Activated CD4-positive, alpha-beta T cell treated with anti-CD3 and anti-CD28 coated beads, Interleukin-2, Interleukin-4, amounts not matched to agents 100 ng/mL and 50 ng/mL, durations not matched to agents 16 hours and 8 hours (primary cell): Measurements from ENCODE around the gene RANBP17.
"Not testable (repeated sequence)": the region's sequence is repeated elsewhere in the genome, so short reads cannot be mapped to it uniquely, and the experiment has no call there.

ENCODE experiments used
- DNase-seq: peaks from one replicate; pipeline ENCODE4 v3.0.0-alpha.2; 2020; ENCODE audit warnings: low spot score

Gene RANBP17

DNA sequence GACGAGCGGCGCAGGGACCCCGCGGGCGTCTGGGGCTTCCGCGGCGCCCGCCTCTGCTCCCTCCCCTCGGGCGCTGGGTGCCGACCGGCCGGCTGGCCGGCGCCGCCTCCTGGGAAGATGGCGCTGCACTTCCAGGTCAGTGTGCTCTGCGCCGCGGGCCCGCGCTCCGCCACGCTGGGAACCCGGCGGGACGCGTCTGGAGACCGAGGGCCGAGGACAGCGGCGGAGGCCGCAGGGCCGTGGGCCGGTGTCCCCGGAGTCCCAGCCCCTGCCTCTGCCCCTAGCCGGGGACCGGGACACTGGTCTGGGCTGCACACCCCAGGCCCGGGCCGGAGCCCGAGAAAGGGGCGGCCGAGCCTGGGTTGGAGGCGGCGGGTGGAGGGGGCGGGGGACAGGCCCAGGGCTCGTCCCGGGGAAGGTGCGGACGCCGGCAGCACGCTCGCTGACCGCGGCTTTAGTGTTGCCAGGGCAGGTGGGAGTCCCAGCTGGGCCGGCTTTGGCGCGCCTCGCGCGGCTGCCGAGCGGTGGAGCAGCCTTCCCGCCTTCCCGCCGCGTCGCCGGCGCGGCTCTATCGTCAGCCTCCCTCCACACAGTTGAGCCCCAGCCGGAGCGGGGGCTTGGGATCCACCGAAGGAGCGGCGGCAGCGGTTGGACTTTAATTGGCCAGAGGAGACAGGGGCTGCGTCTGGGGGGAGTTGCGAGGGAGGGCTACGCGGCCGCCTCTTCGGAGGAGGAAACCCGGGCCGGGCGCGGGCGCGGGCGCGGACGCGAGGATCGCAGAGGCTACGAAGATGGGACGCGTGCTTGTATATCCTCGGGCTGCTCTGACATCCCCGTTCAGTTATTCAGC, at the start of gene RANBP17:
RANBP17 (plus strand) TSS at position 102 of the 850 bp plus-strand sequence.
- DNase-seq = no peak

DNA sequence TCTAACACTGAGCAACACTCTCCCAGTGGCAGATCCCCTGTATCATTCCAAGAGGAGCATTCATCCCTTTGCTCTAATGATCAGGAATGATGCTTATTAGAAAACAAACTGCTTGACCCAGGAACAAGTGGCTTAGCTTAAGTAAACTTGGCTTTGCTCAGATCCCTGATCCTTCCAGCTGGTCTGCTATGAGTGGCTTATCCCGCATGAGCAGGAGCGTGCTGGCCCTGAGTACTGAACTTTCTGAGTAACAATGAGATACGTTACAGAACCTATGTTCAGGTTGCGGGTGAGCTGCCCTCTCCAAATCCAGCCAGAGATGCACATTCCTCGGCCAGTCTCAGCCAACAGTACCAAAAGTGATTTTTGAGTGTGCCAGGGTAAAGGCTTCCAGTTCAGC, 48.6 kb upstream of the RANBP17 start:
- DNase-seq = no peak

DNA sequence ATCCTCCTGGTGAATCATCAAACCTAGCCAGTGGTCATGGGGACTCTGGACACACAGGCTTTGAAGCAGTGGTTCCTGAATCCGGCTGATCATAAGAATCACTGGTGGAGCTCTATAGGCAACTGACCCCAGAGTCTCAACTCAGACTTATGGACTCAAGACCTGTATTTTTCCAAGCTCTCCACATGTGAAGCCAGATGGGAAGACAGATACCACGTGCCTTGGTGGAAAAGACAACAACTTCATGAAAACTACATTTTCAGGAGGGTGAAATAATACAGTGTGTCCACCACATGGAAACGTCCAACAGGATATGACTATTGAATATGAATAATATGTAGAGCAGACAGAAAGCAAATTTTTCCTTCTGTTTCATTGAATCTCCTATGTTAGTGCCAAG, 44.6 kb upstream of the RANBP17 start:
- no peak for DNase-seq

DNA sequence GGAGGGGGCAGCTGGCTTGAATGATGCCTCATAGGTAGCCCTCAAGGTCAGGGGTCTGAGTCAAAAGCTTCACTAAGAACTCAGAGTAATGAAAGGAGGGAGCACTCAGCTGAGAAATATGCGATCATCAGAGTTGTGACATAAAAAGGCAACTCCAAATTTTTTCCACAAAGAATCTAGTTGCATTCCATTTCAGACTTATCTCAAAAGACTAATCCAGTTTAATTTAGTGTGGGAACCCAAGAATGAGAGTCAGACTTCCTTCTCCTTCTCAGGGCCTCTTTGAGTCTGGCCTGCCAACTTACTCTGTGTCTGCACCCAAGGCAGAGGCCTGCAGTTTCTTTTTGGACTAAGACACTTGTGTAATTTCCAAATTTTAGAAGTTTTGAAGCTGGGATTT, 43.6 kb upstream of the RANBP17 start:
- DNase-seq = no peak

DNA sequence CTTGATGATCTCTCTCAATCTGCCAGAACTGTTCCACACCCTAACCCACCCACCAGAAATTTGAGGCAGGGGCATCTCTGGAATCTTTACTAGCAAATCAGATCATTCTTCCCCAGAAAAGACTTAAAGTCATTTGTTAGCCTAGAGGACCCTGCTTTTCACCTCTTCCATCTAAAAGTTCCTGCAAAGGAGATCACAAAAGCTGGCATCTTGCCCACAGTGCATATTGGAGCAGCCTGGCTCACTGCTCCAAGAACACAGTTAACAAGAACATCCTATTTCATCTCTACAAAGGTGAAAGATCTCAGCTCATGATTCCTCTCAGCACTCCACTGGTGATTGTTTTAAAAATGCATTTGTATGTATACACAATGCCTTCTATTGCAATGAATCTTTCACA, 42.0 kb upstream of the RANBP17 start:
- DNase-seq = no peak

DNA sequence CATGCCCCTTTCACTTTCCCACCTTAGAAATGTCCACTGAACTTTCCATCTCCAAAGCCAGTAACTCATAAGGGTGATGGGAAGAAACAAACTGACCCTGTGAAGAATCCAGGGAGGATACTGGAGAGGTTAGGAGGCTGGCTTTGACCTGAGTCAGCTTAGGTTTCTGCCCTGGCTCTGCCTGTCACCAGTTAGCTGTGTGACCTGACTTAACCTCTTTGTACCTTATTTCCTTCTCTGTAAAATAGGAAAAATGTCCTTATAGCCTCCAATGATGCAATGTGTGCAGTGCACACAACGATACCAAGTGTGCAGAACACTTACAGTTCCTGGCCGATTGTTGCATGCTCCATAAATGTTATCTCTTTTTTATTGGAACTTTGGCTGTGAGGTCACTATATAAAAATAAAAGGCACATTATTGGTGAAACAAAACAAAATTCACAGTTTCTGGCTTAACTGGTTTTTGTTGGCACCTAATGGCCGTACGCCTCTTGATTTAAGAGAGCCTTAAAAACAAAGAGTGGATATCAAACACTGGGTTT, 40.5 kb upstream of the RANBP17 start:
- no peak for DNase-seq

DNA sequence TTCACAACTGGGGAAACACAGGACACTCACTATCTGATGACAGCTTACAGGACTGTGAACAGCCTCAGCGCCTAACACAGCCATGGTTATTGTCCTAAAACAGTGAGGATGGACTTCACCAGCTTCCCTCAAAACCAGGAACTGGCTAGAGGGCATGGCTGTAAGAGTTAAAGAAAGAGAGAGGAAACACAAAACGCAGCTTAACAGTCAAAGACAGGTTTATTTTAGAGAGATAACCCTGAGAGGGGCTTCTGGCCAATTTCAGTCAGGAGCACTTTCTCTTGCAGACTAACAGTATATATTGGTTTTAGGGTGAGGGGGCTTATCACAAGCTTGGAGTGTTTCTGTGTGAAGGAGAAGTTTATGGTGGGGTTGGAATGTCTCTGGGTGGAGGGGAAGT, 35.7 kb upstream of the RANBP17 start:
- no peak for DNase-seq

DNA sequence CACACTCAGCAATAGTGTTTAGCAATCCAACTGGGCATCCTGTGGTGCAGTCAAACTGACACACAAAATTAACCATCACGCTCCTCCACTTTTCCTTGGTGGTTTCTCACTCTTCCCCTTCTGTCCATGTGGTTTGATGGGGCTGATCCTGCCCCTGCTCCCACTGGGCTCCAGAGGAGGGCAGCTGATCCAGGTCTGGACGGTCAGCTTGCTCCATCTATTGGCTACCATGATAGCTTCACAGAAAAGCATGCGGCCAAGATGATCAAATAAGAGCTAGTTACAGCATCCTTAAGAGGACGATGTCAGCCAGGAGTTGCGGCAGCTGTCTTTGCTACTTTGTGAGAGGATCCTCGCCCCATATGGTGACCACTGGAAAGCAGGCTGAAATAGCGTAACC, 29.6 kb upstream of the RANBP17 start:
- no peak for DNase-seq

DNA sequence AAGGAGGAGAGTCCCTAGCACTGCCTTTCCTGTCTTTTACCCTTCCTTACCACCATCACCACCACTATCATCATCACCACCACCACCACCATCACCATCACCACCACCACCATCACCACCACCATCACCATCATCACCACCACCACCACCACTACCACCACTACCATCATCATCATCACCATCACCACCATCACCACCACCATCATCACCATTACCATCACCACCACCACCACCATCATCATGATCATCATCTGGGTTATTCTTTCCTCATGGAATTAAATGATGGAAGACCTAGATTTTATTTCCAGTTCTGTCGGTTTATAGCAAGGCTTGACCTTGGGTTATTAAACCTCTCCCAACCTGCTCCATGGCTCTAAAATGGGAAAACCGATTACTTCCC, 27.8 kb upstream of the RANBP17 start:
- not testable (repeated sequence) for DNase-seq

DNA sequence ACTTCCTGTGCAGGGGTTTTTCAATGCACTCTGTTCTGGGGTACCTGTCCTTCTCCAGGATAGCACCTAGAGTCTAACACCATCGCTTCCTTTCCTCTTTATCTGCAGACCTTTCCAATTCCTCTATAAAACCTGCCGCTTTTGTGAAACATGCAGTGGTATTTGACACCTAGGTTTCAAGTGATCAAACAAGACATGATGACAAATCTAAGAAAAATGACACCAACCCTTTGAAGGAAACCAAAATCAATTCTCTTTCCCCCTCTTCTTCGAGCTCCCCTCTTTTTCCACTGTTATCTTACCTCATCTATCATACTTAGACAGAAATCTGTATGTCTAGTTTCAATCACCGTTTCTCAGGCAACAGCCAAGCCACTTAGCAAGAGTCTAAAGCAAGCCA, 25.6 kb upstream of the RANBP17 start:
- no peak for DNase-seq

DNA sequence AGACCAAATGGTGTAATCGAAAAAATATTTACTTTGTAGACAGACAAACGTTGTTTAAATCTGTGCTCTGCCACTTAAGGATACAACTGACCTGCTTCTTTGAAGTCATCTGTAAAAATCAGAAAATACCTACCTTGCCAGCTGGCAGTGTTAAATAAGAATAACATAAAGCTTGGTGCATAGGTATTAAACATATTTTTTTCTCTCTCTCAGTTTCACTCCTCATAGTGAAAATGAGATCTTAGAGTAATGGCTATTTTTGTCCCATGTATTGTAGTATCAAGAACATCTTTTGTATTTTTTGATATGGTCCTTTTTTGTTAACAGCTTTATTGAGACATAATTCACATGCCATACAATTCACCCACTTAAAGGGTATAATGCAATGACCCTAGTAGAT, 17.9 kb upstream of the RANBP17 start:
- DNase-seq = no peak

DNA sequence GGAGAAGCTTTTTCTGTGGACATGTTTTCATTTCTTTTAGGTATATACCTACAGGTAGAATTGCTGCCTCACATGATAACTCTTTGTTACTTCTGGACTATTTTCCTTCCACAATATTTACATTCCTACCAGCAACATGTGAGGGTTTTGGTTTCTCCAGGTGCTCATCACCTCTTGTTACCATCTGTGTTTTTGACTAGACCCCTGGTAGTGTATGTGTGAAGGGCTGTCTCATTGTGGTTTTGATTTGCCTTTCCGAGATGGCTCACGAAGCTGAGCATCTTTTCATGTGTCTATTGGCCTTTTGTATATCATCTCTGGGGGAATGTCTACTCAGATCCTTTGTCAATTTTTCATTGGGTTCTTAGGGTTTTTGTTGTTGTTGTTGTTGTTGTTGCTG, 17.2 kb upstream of the RANBP17 start:
- DNase-seq = no peak

DNA sequence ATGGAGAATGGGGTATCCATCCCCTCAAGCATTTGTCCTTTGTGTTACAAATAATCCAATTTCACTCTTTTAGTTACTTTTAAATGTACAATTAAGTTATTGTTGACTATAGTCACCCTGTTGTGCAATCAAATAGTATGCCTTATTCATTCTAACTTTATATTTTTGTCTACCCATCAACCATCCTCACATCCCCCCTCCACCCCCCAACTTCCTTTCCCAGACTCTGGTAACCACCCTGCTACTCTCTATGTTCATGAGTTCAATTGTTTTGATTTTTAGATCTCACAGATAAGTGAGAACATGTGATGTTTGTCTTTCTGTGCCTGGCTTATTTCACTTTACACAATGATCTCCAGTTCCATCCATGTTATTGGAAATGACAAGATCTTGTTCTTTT, 15.4 kb upstream of the RANBP17 start:
- DNase-seq = no peak

DNA sequence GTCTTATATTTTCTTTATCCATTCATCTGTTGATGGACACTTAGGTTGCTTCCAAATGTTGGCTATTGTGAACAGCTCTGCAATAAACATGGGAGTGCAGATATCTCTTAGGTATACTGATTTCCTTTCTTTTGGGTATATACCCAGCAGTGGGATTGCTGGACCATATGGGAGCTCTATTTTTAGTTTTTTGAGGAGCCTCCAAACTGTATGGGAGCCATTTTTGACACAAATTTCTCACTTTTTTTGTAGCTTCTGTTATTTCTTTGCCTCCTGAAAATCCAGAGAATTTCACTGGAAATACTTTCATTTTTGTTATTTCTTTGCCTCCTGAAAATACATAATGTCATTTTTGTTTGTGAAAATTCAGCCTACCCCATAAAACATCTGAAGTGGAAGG, 15.0 kb upstream of the RANBP17 start:
- DNase-seq = no peak

DNA sequence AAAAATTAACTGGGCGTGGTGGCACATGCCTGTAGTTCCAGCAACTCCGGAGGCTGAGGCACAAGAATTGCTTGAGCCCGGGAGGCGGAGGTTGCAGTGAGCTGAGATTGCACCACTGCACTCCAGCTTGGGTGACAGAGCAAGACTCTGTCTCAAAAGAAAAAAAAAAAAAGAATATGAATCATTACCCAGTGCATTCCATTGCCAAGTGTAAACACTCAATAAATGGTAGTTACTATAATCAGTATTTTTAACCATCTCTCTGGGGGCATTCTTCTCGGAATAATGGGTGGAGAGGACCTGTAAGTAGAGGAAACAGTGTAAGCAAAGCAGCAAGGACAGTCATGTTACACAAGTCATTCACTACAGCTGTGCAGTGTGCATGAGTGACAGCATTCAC, 13.8 kb upstream of the RANBP17 start:
- DNase-seq = no peak

DNA sequence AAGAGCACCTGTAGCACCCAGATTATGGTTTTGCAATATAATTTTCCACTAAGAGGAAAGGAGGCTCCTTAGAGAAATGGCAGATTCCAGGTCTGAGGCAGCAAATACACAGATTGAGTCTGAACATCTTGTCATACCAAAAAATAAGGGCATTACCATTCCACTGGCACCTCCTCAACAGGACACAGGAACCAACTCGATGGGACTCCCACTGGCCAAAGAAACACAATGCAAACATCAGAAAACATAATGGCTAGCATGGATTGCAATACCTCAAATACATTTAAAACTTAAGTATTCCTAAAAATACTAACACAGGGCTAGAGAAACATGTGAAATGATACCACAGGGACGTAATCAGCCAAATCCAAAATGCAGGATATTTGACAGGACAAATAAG, 12.4 kb upstream of the RANBP17 start:
- DNase-seq = no peak

DNA sequence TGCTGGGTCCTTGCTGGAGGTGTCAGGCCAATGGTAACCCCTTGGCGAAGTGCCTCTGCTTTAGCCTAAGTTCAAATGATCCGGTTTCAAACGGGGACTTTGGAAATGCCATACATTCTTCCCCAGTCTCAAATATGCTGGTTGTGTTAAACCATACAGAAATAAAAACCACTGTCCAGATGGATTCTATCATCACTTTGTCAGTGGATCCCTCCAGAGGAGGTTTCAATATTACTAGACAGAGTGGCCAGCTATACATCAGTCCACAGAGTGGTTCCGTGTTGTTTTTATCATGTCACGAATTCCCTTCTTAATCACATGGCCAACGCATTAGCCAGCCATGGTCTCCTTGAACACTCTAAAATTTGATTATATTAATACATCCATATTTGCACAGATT, 7.3 kb upstream of the RANBP17 start:
- no peak for DNase-seq

DNA sequence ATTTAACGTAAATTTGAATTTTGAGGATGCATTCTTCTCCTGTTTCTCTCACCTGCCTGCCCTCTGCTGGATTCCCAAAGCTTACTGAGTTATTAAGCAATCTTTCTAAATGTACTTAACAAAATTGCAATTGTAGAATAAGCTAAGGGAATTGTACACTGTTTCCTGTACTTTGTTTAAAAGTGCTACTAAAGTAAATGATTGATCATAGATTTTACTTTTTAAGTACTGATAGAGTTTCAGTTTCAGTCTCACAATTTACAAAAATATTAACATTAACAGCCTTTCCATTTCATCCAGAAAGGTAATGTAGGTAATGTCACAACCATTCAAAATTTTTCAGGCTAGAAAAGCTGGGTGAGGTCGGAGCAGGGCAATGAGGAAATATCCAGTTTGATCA, 4.8 kb upstream of the RANBP17 start:
- no peak for DNase-seq

DNA sequence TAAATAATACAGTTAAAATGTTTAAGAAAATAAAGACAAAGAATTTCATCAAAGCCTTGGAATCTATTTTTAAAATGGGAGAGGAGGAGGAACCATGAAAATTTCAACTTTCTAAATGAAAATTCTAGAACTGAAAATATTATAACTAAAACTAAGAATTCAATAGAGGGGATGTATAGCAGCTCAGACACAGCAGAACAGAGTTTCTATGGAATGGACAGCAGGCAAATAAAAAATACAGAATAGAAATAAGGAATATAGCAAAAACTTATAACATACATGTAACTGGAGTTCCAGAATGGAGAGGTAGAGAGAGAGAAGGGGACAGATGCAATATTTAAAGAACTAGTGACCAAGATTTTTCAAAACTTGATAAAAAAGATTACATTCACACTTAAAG, 1.4 kb upstream of the RANBP17 start:
- DNase-seq = no peak

DNA sequence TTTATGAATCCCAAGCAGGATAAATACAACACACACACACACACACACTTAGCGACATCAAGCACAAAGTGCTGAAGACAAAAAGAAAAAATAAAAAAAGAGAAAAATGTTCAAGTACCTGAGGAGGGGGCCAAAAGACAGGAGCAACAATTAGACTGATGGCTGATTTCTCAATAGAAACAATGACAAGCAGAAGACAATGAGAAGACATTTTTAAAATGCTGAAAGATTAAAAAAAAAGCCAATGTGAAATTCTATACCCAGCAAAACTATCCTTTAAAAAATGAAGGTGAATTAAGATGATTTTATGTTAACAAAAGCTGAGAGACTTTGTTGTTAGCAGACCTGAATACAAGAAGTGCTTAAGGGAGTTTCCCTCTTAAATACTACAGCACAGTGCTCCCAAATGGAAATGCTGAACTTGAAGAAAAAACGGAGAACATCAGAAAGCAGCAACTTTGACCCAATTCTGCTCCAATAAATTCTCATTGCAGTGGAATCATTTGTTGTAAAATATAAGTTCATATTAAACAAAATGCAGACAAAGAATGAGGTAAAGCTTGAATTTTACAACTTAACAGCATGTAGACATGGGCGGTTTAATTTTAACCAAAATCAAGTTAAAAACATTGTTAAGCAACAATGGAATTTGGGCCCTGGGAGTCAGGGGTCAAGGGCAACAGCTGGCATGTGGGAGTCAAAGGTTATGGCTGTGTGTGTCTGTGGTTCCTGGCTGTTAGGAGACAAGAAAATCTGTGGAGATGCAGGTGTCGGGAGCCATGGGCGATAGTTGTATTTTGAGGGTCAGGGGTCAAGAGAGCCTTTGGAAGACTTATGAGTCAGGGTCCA, 776 bp upstream of the RANBP17 start:
- no peak for DNase-seq

DNA sequence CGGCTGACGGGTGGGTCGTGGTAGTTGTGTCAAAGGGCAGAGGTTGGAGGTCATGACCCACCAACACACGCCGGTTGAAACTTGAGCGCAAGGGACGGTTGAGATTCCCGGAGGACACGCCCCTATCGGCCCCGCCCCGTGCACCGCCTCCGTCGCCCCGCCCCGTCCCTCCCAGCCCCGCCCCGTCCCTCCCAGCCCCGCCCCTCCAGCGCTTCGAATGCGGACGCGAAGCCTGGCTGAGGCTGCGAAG, 226 bp upstream of the RANBP17 start:
- no peak for DNase-seq

DNA sequence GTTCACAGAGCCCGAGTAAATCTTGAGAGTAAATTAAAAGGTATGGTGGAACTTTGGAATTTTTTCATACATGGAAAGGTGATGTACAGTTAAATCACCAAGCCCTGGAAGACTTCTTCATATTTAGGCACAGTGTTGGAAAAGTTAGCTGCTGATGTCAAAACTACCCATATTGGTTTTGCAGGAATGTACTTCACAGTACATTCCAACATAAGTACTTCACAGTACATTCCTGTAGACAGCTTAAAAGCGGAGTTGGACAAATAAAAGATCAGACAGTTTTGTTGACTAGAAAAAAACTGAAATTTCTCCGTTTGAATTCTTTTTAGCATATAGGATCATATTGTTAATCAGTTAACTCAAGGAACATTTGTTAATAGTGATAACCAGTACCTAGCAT, 1.8 kb downstream of the RANBP17 start:
- no peak for DNase-seq

DNA sequence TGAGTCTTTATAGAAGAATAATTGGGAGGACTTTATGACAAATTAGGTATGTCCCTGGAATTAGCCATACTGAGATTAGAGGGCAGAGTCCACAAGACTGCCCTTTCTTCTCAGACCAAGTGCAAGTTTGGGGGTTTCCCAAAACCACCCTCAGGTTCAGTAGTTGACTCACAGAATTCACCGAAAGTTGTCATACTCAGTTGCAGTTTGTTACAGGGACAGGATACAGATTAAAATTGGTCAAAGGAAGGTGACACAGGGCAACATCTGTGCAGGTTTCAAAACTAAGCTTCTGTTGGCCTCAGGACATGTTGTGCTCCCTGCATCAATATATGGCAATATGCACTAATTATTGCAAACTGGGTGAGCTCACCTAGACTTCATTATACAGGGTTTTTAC, 3.8 kb downstream of the RANBP17 start:
- no peak for DNase-seq

DNA sequence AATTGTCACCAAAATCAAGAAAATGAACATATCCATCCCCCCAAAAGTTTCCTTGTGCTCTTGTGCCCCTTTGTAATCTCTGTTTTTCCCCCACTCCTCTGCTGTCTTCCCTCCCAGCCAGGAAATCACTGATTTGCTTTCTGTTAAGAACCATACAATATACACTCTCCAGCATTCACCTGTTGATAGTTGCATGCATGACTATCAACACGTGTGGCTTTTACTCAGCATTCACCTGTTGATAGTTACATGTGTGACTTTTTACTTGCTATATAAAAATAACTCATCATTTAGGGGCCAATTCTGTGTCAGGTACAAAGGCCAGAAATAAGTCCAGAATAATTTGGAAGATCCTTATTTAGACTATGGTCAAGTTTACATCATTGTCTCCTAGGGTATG, 6.0 kb downstream of the RANBP17 start:
- DNase-seq = no peak
